HEK293 (cell line): Measurements from ENCODE around the gene MECP2.

Experiments
- CTCF ChIA-PET: fragments of 350-600 bp; formaldehyde crosslinking; extraction: SDS; loops from one replicate; lab custom pipeline; 2021; ENCODE audit warnings: antibody characterized with exemption; lab: Yijun Ruan, JAX
- POLR2A ChIA-PET: fragments of 300-600 bp; formaldehyde crosslinking; extraction: SDS; loops from one replicate; lab custom pipeline; 2020; ENCODE audit warnings: antibody characterized with exemption, inconsistent platforms; lab: Yijun Ruan, JAX
- H3K27ac ChIP-seq: fragments of 200-500 bp; sonication (Bioruptor generic); 2 replicates; pipeline ENCODE4 v1.5.1; 2014; ENCODE audit warnings: low read depth, low read length, control low read depth, inconsistent platforms; ENCODE audit errors: extremely low read depth
- H3K36me3 ChIP-seq, 2 experiments: fragments of 200-500 bp in 1 of 2; sonication (Bioruptor generic) in 1 of 2; 1 replicate in 1 of 2; 2 replicates in 1 of 2; pipeline ENCODE4 v1.5.1; 2014 to 2017; ENCODE audit warnings: inconsistent platforms in 2 of 2, low read length in 2 of 2; ENCODE audit not compliant: control insufficient read depth in 2 of 2, insufficient read depth in 1 of 2
- H3K4me1 ChIP-seq: fragments of 200-500 bp; sonication (Bioruptor generic); 2 replicates; pipeline ENCODE4 v1.5.1; 2014; ENCODE audit warnings: mild to moderate bottlenecking, low read length, inconsistent platforms; ENCODE audit not compliant: control insufficient read depth, insufficient read depth
- H3K4me3 ChIP-seq: 2 replicates; pipeline ENCODE4 v1.5.1; 2011; ENCODE audit warnings: low read depth, mild to moderate bottlenecking, control low read depth, low read length, moderate library complexity
- H3K9me3 ChIP-seq: fragments of 200-500 bp; sonication (Bioruptor generic); 2 replicates; pipeline ENCODE4 v1.5.1; 2014; ENCODE audit warnings: low read depth, low read length, inconsistent platforms; ENCODE audit not compliant: control insufficient read depth, insufficient read depth
- HOXC10 ChIP-seq: sonication (generic); formaldehyde crosslinking; IDR thresholded peaks from 2 replicates; pipeline ENCODE4 v1.8.1; 2023; ENCODE audit warnings: mild to moderate bottlenecking, missing genetic modification reagents
- KLF1 ChIP-seq: fragments of 450-650 bp; formaldehyde crosslinking; IDR thresholded peaks from 2 replicates; pipeline ENCODE4 v1.5.1; 2016; ENCODE audit warnings: missing biosample characterization, missing genetic modification characterization
- KLF17 ChIP-seq: fragments of 450-650 bp; formaldehyde crosslinking; IDR thresholded peaks from 2 replicates; pipeline ENCODE4 v1.5.1; 2016; ENCODE audit warnings: missing biosample characterization, missing genetic modification characterization
- MEIS1 ChIP-seq: sonication (generic); formaldehyde crosslinking; IDR thresholded peaks from 2 replicates; pipeline ENCODE4 v1.8.1; 2022; ENCODE audit warnings: missing genetic modification reagents, mild to moderate bottlenecking, borderline replicate concordance
- PRDM10 ChIP-seq: fragments of 450-650 bp; formaldehyde crosslinking; IDR thresholded peaks from 2 replicates; pipeline ENCODE4 v1.5.1; 2016; ENCODE audit warnings: missing biosample characterization, missing genetic modification characterization
- SALL2 ChIP-seq: fragments of 450-650 bp; formaldehyde crosslinking; IDR thresholded peaks from 2 replicates; pipeline ENCODE4 v1.5.0; 2017; ENCODE audit warnings: missing biosample characterization, mild to moderate bottlenecking, missing genetic modification characterization, borderline replicate concordance
- YY1 ChIP-seq: fragments of 450-650 bp; formaldehyde crosslinking; IDR thresholded peaks from 2 replicates; pipeline ENCODE4 v1.5.1; 2018; ENCODE audit warnings: missing biosample characterization, missing genetic modification characterization
- ZBTB11 ChIP-seq: fragments of 450-650 bp; formaldehyde crosslinking; conservative IDR thresholded peaks from 2 replicates; pipeline ENCODE4 v1.5.1; 2016; ENCODE audit warnings: low read depth, missing biosample characterization, missing genetic modification characterization
- ZBTB21 ChIP-seq: fragments of 450-650 bp; formaldehyde crosslinking; IDR thresholded peaks from 2 replicates; pipeline ENCODE4 v1.5.1; 2017; ENCODE audit warnings: missing biosample characterization, missing genetic modification characterization
- ZFP69B ChIP-seq: fragments of 450-650 bp; formaldehyde crosslinking; IDR thresholded peaks from 2 replicates; pipeline ENCODE4 v1.5.1; 2016; ENCODE audit warnings: missing biosample characterization, missing genetic modification characterization
- ZNF155 ChIP-seq: fragments of 450-650 bp; formaldehyde crosslinking; IDR thresholded peaks from 2 replicates; pipeline ENCODE4 v1.5.1; 2016; ENCODE audit warnings: missing biosample characterization, missing genetic modification characterization
- ZNF350 ChIP-seq: fragments of 450-650 bp; formaldehyde crosslinking; IDR thresholded peaks from 2 replicates; pipeline ENCODE4 v1.5.0; 2017; ENCODE audit warnings: missing biosample characterization, mild to moderate bottlenecking, missing genetic modification characterization
- ZNF426 ChIP-seq: fragments of 450-650 bp; formaldehyde crosslinking; IDR thresholded peaks from 2 replicates; pipeline ENCODE4 v1.5.1; 2017; ENCODE audit warnings: missing biosample characterization, missing genetic modification characterization, mild to moderate bottlenecking, inconsistent platforms, moderate library complexity
- ZNF473 ChIP-seq: fragments of 450-650 bp; formaldehyde crosslinking; IDR thresholded peaks from 2 replicates; pipeline ENCODE4 v1.5.1; 2017; ENCODE audit warnings: missing biosample characterization, missing genetic modification characterization
- ZNF501 ChIP-seq: fragments of 450-650 bp; formaldehyde crosslinking; IDR thresholded peaks from 2 replicates; pipeline ENCODE4 v1.5.1; 2016; ENCODE audit warnings: missing biosample characterization, missing genetic modification characterization
- ZNF513 ChIP-seq: fragments of 450-650 bp; IDR thresholded peaks from 2 replicates; pipeline ENCODE4 v1.5.1; 2018; ENCODE audit warnings: missing biosample characterization, missing genetic modification characterization
- ZNF530 ChIP-seq: fragments of 450-650 bp; formaldehyde crosslinking; IDR thresholded peaks from 2 replicates; pipeline ENCODE4 v1.5.1; 2016; ENCODE audit warnings: low read depth, missing biosample characterization, missing genetic modification characterization
- ZNF639 ChIP-seq: fragments of 450-650 bp; formaldehyde crosslinking; IDR thresholded peaks from 2 replicates; pipeline ENCODE4 v1.5.1; 2016; ENCODE audit warnings: missing biosample characterization, missing genetic modification characterization
- ZNF677 ChIP-seq: fragments of 450-650 bp; IDR thresholded peaks from 2 replicates; pipeline ENCODE4 v1.5.0; 2018; ENCODE audit warnings: missing biosample characterization, mild to moderate bottlenecking, missing genetic modification characterization, moderate library complexity
- ZNF707 ChIP-seq: fragments of 450-650 bp; formaldehyde crosslinking; IDR thresholded peaks from 2 replicates; pipeline ENCODE4 v1.5.1; 2016; ENCODE audit warnings: missing biosample characterization, missing genetic modification characterization
- ZNF747 ChIP-seq: fragments of 450-650 bp; formaldehyde crosslinking; IDR thresholded peaks from 2 replicates; pipeline ENCODE4 v1.5.1; 2016; ENCODE audit warnings: missing biosample characterization, missing genetic modification characterization
- ZNF791 ChIP-seq: fragments of 450-650 bp; formaldehyde crosslinking; IDR thresholded peaks from 2 replicates; pipeline ENCODE4 v1.5.1; 2016; ENCODE audit warnings: missing biosample characterization, missing genetic modification characterization
- ZNF837 ChIP-seq: fragments of 450-650 bp; formaldehyde crosslinking; IDR thresholded peaks from 2 replicates; pipeline ENCODE4 v1.5.1; 2016; ENCODE audit warnings: missing biosample characterization, missing genetic modification characterization
- ZSCAN30 ChIP-seq: fragments of 450-650 bp; IDR thresholded peaks from 2 replicates; pipeline ENCODE4 v1.5.1; 2018; ENCODE audit warnings: missing biosample characterization, mild to moderate bottlenecking, missing genetic modification characterization, moderate library complexity
- ZSCAN5A ChIP-seq: fragments of 450-650 bp; formaldehyde crosslinking; IDR thresholded peaks from 2 replicates; pipeline ENCODE4 v1.5.1; 2016; ENCODE audit warnings: missing biosample characterization, missing genetic modification characterization

The MECP2 gene

GRCh38 chrX:154019061-154019621 is 78.4 kb downstream of the MECP2 start (continued):
- TF ChIP-seq ZNF513 (tag by site-specific recombination): no peak
- TF ChIP-seq ZSCAN30 (tag by site-specific recombination): no peak
- TF ChIP-seq YY1 (tag by site-specific recombination): no peak
- TF ChIP-seq KLF1 (tag by site-specific recombination): 0 out of 2 replicates have a peak, but pooled peaks have one; percentile 14
- no peak for TF ChIP-seq HOXC10 (CRISPR knock-in tag)
- TF ChIP-seq ZNF639: no peak
- no peak for TF ChIP-seq ZNF837 (tag by site-specific recombination)
- no peak for TF ChIP-seq SALL2 (tag by site-specific recombination)
- no peak for TF ChIP-seq ZSCAN5A (tag by site-specific recombination)
- TF ChIP-seq ZNF426 (tag by site-specific recombination): no peak
- TF ChIP-seq MEIS1 (CRISPR knock-in tag): no peak
- no peak for TF ChIP-seq ZNF350
- no peak for TF ChIP-seq ZNF155 (tag by site-specific recombination)
- TF ChIP-seq ZNF677: no peak
- no peak for TF ChIP-seq KLF17 (tag by site-specific recombination)
- no peak for TF ChIP-seq ZNF501 (tag by site-specific recombination)
- 0 out of 2 replicates have a peak, but pooled peaks have one; percentile 26 for TF ChIP-seq ZBTB11 (tag by site-specific recombination)

- Histone ChIP-seq H3K4me3 (peak overlapping the region; percentile 59), H3K27ac (peak overlapping the region; percentile 92), H3K9me3 (no peaks in the 10 kb centered on the region), H3K36me3 (peaks cover 5 to 45% of the 10 kb centered on the region in 2 experiments; a peak in 2 of 3 replicates), H3K4me1 (peaks cover 8% of the 10 kb centered on the region; the same call in 1 of the 2 replicates)
- ChIA-PET CTCF (interaction anchor here (0.9 to 1.0 kb wide), 3 partner anchors 28 to 47 kb away, joined by 3 to 6 read pairs (median 4); partner anchors contain the start of gene HCFC1), POLR2A (interaction anchor here (0.6 to 1.4 kb wide), 3 partner anchors 10 to 342 kb away, joined by 3 to 5 read pairs (median 3); no protein-coding TSS in a partner anchor)
- TF ChIP-seq ZNF530 (tag by site-specific recombination) (no peak), ZNF791 (tag by site-specific recombination) (no peak), ZBTB21 (tag by site-specific recombination) (no peak), ZFP69B (tag by site-specific recombination) (no peak), ZNF747 (tag by site-specific recombination) (no peak), PRDM10 (tag by site-specific recombination) (no peak), ZNF473 (tag by site-specific recombination) (no peak), ZNF707 (tag by site-specific recombination) (no peak)
These were observed 78.9 kb downstream of the MECP2 start for GRCh38 chrX:154018518-154019060.
